Endothelial cell of umbilical vein (primary cell): ENCODE data around the gene CRYL1. TPM values are rescaled to one million over a fixed set of nuclear protein-coding genes. Genes with fewer than 3 reads are reported as not detected.

Experiments used
- BruUV-seq: library from RNA; stranded (reverse); fragments of 400-500 nt; replicated peaks from 2 replicates; lab custom pipeline; 2021; lab: Mats Ljungman, UMichigan
- CTCF ChIA-PET: fragments of 300-600, 350-600 bp; sonication (Branson Sonifier 250); formaldehyde crosslinking; loops from one replicate; lab custom pipeline; 2021; ENCODE audit warnings: antibody characterized with exemption, inconsistent platforms; lab: Charles Lee
- POLR2A ChIA-PET: fragments of 300-600, 350-600 bp; sonication (Branson Sonifier 250); formaldehyde crosslinking; loops from one replicate; lab custom pipeline; 2021; ENCODE audit warnings: antibody characterized with exemption, inconsistent platforms; lab: Charles Lee
- DNase-seq: peaks from one replicate; pipeline ENCODE4 v3.0.0-alpha.2; 2011; ENCODE audit warnings: low read depth, low spot score
- FAIRE-seq: peaks from 2 replicates; lab custom pipeline; 2011; peaks lifted over from hg19 to GRCh38; lab: Jason Lieb, UNC
- H2AFZ ChIP-seq: 2 replicates; pipeline ENCODE4 v1.6.0; 2012; ENCODE audit warnings: low read depth, low read length, control low read depth, inconsistent platforms
- H3K27ac ChIP-seq: 2 replicates; pipeline ENCODE4 v1.5.1; 2011; ENCODE audit warnings: low read depth, mild to moderate bottlenecking, control low read depth, low read length, moderate library complexity; ENCODE audit not compliant: insufficient read depth
- H3K27me3 ChIP-seq, 2 experiments: 2 replicates each; pipeline versions ENCODE4 v1.6.0 to v1.6.1; 2011; ENCODE audit warnings: low read length in 2 of 2, mixed read lengths in 1 of 2; ENCODE audit not compliant: control insufficient read depth in 2 of 2, insufficient read depth in 2 of 2
- H3K36me3 ChIP-seq, 2 experiments: 2 replicates in 1 of 2; 3 replicates in 1 of 2; pipeline ENCODE4 v1.5.1; 2011; ENCODE audit warnings: low read length in 2 of 2, mild to moderate bottlenecking in 1 of 2, moderate library complexity in 1 of 2; ENCODE audit not compliant: control insufficient read depth in 2 of 2, insufficient read depth in 2 of 2; ENCODE audit errors: extremely low read depth in 1 of 2
- H3K4me1 ChIP-seq: 3 replicates; pipeline ENCODE4 v1.5.1; 2011; ENCODE audit warnings: mild to moderate bottlenecking, low read length; ENCODE audit not compliant: control insufficient read depth, insufficient read depth; ENCODE audit errors: extremely low read depth
- H3K4me2 ChIP-seq: 2 replicates; pipeline ENCODE4 v1.6.1; 2011; ENCODE audit warnings: low read length, control low read depth, mixed read lengths; ENCODE audit not compliant: insufficient read depth
- H3K4me3 ChIP-seq, 3 experiments: fragments of 200-600 bp in 1 of 3; sonication (generic), shearing (Covaris generic) in 1 of 3; replicated peaks in 1 of 3; 2 replicates each; pipeline ENCODE4 v1.5.1; 2011 to 2016; ENCODE audit warnings: control low read depth in 3 of 3, low read length in 3 of 3, mild to moderate bottlenecking in 2 of 3, inconsistent platforms in 1 of 3, low read depth in 1 of 3, moderate library complexity in 1 of 3; ENCODE audit not compliant: insufficient read depth in 1 of 3
- H3K79me2 ChIP-seq: 2 replicates; pipeline ENCODE4 v1.6.0; 2012; ENCODE audit warnings: low read length, inconsistent platforms; ENCODE audit not compliant: control insufficient read depth, insufficient read depth
- H3K9ac ChIP-seq: replicated peaks from 2 replicates; pipeline ENCODE3; 2011; ENCODE audit warnings: low read length, control low read depth; ENCODE audit not compliant: insufficient read depth; ENCODE audit errors: extremely low read depth
- H3K9me1 ChIP-seq: replicated peaks from 3 replicates; pipeline ENCODE4 v1.6.0; 2011; ENCODE audit warnings: mild to moderate bottlenecking, low read length; ENCODE audit not compliant: control insufficient read depth, insufficient read depth; ENCODE audit errors: extremely low read depth
- H3K9me3 ChIP-seq: replicated peaks from 2 replicates; pipeline ENCODE4 v1.5.1; 2012; ENCODE audit warnings: low read length, inconsistent platforms; ENCODE audit not compliant: control insufficient read depth, insufficient read depth
- H4K20me1 ChIP-seq: replicated peaks from 2 replicates; pipeline ENCODE3; 2011; ENCODE audit warnings: mild to moderate bottlenecking, low read length; ENCODE audit not compliant: control insufficient read depth, insufficient read depth; ENCODE audit errors: extremely low read depth
- CTCF ChIP-seq, 2 donors: IDR thresholded peaks; 1 replicate in 1 of 2; 2 replicates in 1 of 2; pipeline ENCODE4 v1.5.1; 2011; ENCODE audit warnings: low read length in 2 of 2, mild to moderate bottlenecking in 2 of 2, moderate library complexity in 2 of 2, control low read depth in 1 of 2, inconsistent platforms in 1 of 2, low read depth in 1 of 2; ENCODE audit not compliant: insufficient read depth in 1 of 2; ENCODE audit errors: extremely low read depth in 1 of 2
- EZH2 ChIP-seq: IDR thresholded peaks from 2 replicates; pipeline ENCODE4 v1.6.1; 2012; ENCODE audit warnings: borderline replicate concordance, low read depth, mild to moderate bottlenecking, moderate library complexity, low read length, inconsistent platforms; ENCODE audit not compliant: severe bottlenecking
- FOS ChIP-seq: IDR thresholded peaks from 2 replicates; pipeline ENCODE4 v1.6.1; 2011; ENCODE audit warnings: mild to moderate bottlenecking, low read length, moderate library complexity, borderline replicate concordance; ENCODE audit not compliant: insufficient read depth
- GATA2 ChIP-seq: IDR thresholded peaks from 2 replicates; pipeline ENCODE4 v1.7.0; 2011; ENCODE audit warnings: low read depth, mild to moderate bottlenecking, moderate library complexity, mixed read lengths, low read length; ENCODE audit not compliant: insufficient read length, insufficient read depth
- JUN ChIP-seq: IDR thresholded peaks from 2 replicates; pipeline ENCODE4 v1.6.1; 2011; ENCODE audit warnings: borderline replicate concordance, low read depth; ENCODE audit not compliant: insufficient read length, insufficient read depth
- MAX ChIP-seq: IDR thresholded peaks from 2 replicates; pipeline ENCODE4 v1.6.1; 2011; ENCODE audit not compliant: insufficient read depth, insufficient read length
- MYC ChIP-seq: IDR thresholded peaks from one replicate; pipeline ENCODE4 v1.6.1; 2011; ENCODE audit warnings: mild to moderate bottlenecking, low read depth, low read length
- POLR2A ChIP-seq: IDR thresholded peaks from 2 replicates; pipeline ENCODE4 v1.6.1; 2012; ENCODE audit warnings: low read depth, mild to moderate bottlenecking, control low read depth, low read length
- POLR2AphosphoS5 ChIP-seq: IDR thresholded peaks from 2 replicates; pipeline ENCODE4 v1.6.1; 2012; ENCODE audit warnings: low read depth, mild to moderate bottlenecking, control low read depth, low read length, moderate library complexity; ENCODE audit not compliant: insufficient read depth
- dilution Hi-C: fragments of 300-500 bp; cut with MboI; formaldehyde crosslinking; loops from one replicate; pipeline ENCODE4 v1.15.0; 2019; ENCODE audit warnings: low sequenced_read_pairs; ENCODE audit not compliant: extremely low pct_ligation_motif_present
- intact Hi-C: fragments of 100-400 bp; cut with micrococcal nuclease; formaldehyde crosslinking; loops from one replicate; pipeline ENCODE4 v1.10.0; 2022
- polyA plus RNA-seq, 4 experiments: library from polyadenylated mRNA; depleted of rRNA in 3 of 4; stranded (reverse) in 3 of 4; unstranded in 1 of 4; fragments of >200 nt; gene quantifications; 2 replicates each; pipeline versions ENCODE4 v1.2.1 to v1.2.3, GENCODE V29; 2011 to 2012; ENCODE audit warnings: missing spikeins in 1 of 4
- total RNA-seq: library from RNA; stranded (reverse); gene quantifications from 2 replicates; pipeline ENCODE4 v1.2.3, GENCODE V29; 2021

The CRYL1 gene
- total and polyA plus RNA-seq, 2 donors (not counting 3 experiments of a cell fraction or from before 2014, with no cell fraction given), result 13.9 to 39.0 TPM

GRCh38 chr13:20387006-20387405 is 138.7 kb downstream of the CRYL1 start:
- BruUV-seq, result no TSS peak
- dilution Hi-C loops (no loop called here), intact Hi-C loops (no loop called here)
- no peaks in the 10 kb centered on the region for H3K9me3 ChIP-seq
- H3K27ac ChIP-seq, result no peak overlapping the region
- CTCF ChIA-PET, result no interaction called here
- no peak overlapping the region for H2AFZ ChIP-seq
- H3K36me3 ChIP-seq, result no peaks in the 10 kb centered on the region
- POLR2A ChIA-PET, result no interaction called here
- FAIRE-seq (no peak), DNase-seq (no peak)
- H3K9ac ChIP-seq, result no peak overlapping the region
- H4K20me1 ChIP-seq, result no peaks in the 10 kb centered on the region
- no peaks in the 10 kb centered on the region for H3K9me1 ChIP-seq
- H3K4me2 ChIP-seq, result no peak overlapping the region
- H3K4me1 ChIP-seq, result no peaks in the 10 kb centered on the region
- H3K4me3 ChIP-seq, result no peak overlapping the region
- H3K27me3 ChIP-seq, result no peaks in the 10 kb centered on the region
- TF ChIP-seq GATA2 (no peak), EZH2 (no peak), MAX (no peak), POLR2AphosphoS5 (no peak), POLR2A (no peak), MYC (no peak), FOS (no peak), CTCF (IDR thresholded peaks at IDR 0.05; ENCODE audit: extremely low read depth in 1 of 2, insufficient read depth in 1 of 2, low read depth in 1 of 2, low read length in 2 of 2) (no peak), JUN (no peak)
- no peaks in the 10 kb centered on the region for H3K79me2 ChIP-seq
